Activated T-cell treated with anti-CD3 and anti-CD28 coated beads, Interleukin-2, amount 50 U/mL, for 4 hours (primary cell): ENCODE results near the gene ASIC5. TPM values are rescaled to one million over a fixed set of nuclear protein-coding genes. Genes with fewer than 3 reads are reported as not detected.

ENCODE experiments used
- total RNA-seq, 3 donors: library from RNA; stranded (reverse); gene quantifications; one replicate each; pipeline ENCODE4 v1.2.1, GENCODE V29; 2021

The ASIC5 gene
- total RNA-seq, 3 donors from 2014 or later: not detected

Other genes starting within 250 kb of the ASIC5 start
- gene GUCY1A1, start 199.4 kb downstream of the ASIC5 start, total RNA-seq: under 1 TPM in 2 of 3 donors, not detected in 1; 0.26 to 0.30 TPM
- gene GUCY1B1, start 107.3 kb downstream of the ASIC5 start, total RNA-seq: under 1 TPM; 0.14 to 0.55 (median 0.51) TPM
- gene TDO2, start 37.4 kb upstream of the ASIC5 start, total RNA-seq: under 1 TPM in 1 of 3 donors, not detected in 2; 0.16 TPM
- 1 to 10 TPM; 1.1 to 2.0 (median 1.3) TPM for gene CTSO, start 87.6 kb upstream of the ASIC5 start, total RNA-seq